GM19468 (cell line): ENCODE measurements around the gene JMJD1C.
"Not testable (repeated sequence)": the region's sequence is repeated elsewhere in the genome, so short reads cannot be mapped to it uniquely, and the experiment has no call there.

ENCODE experiments used
- ATAC-seq: cut with Tn5 transposase; IDR thresholded peaks from one replicate; pipeline ENCODE4 v1.9.1; 2021; ENCODE audit warnings: mild to moderate bottlenecking, moderate library complexity, moderate number of reproducible peaks; ENCODE audit not compliant: unreplicated experiment; ENCODE audit errors: extremely low read depth

The JMJD1C gene

GRCh38 chr10:63412304-63412703 lies 53.5 kb downstream of the JMJD1C start:
- no peak for ATAC-seq

- ATAC-seq: no peak
These were observed 55.1 kb downstream of the JMJD1C start for GRCh38 chr10:63410633-63411032.

DNA sequence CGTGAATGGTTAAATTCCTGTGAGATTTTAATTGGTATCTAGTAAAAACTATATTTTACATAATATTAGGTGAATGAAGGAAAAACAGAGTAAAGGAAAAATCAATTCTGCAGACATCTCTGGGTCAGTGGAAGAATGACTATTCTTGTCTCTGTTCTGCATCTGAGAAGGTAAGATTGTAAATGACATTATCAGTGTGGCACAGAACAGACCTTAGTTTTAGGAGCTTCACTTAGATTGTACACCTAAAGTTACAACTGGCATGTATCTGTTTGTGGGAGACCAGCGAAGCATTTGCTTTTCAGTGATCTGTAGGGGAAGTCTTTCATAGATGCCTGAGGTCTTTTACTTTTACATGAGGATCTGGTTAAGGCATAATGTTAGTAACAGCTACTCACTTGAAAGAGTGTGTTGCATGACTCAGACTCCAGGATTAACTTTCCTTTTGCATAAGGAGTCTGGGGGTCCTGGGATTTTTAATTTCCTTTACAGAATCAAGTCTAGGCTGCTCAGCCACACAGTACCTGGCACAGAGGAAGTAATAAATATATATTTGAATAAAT lies 56.2 kb downstream of the JMJD1C start:
- no peak for ATAC-seq

- no peak for ATAC-seq
These were observed 58.6 kb downstream of the JMJD1C start for GRCh38 chr10:63407136-63407662.

DNA sequence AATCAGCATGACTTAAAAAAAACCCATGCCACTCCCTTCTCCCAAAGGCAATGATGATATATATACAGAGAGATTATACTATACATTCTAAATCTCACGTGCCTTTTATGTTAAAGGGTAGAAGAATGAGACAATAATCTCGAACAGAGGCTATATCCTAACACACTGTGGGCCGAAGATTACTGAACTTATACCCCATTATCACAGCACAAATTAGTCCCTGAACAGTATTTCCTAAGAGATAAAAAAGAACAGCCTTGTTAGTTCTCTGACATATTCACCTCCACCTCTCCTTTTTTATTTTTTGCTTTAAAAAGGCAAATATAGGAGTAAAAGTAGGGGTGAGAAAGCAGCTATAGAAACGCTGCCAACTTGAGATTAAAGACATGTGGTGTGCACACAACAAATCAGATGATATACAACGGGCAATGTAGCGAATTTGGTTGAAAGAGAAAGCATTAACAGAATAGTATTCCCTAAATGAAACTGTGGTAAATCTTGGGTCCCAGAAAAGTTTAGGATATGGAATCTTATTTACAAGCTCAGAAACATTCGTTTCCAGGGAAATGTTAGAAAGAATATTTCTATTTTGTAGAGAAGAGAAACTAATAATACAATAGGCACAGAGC lies 69.5 kb downstream of the JMJD1C start:
- ATAC-seq: no peak

DNA sequence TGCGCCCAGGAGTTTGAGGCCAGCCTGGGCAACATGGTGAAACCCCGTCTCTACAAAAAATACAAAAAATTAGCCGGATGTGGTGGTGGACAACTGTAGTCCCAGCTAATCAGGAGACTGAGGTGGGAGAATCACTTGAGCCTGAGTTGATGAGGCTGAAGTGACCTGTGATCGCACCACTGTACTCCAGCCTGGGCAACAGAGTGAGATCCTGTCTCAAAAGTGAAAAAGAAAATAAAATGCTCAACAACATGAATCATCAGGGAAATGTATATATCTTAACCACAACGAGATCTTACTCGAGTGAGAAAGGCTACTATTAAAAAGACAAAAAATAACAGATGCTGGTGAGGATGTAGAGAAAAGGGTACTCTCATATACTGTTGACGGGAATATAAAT lies 72.7 kb downstream of the JMJD1C start:
- no peak for ATAC-seq

DNA sequence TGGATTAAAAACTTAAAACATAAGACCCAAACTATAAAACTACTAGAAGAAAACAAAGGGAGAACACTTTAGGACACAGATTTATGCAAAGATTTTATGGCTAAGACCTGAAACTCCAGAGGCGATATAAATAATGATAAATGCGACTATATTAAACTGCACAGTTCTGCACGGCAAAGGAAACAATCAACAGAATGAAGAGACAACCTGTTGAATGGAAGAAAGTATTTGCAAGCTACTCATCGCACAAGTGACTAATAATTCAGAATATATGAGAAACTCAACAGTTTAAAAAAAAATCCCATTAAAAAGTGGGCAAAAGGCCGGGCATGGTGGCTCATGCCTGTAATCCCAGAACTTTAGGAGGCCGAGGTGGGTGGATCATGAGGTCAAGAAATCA lies 73.6 kb downstream of the JMJD1C start:
- ATAC-seq: no peak

DNA sequence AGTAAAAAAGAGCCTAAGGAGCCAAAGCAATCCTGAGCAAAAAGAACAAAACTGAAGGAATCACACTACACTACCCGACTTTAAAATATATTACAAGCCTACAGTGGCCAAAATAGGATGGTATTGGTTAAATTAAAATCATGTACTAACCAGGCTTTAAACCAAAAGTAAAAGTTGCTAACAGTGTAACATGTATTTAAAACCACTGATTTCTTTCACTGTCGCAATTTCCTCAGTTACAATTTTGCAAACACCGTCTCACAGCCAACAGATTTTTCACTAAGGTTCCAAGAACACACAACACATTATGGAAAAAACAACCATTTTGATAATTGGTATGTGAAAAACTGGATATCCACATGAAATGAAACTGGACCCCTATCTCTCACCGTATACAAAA lies 74.0 kb downstream of the JMJD1C start:
- no peak for ATAC-seq

GRCh38 chr10:63390521-63390920 lies 75.3 kb downstream of the JMJD1C start:
- ATAC-seq: no peak

DNA sequence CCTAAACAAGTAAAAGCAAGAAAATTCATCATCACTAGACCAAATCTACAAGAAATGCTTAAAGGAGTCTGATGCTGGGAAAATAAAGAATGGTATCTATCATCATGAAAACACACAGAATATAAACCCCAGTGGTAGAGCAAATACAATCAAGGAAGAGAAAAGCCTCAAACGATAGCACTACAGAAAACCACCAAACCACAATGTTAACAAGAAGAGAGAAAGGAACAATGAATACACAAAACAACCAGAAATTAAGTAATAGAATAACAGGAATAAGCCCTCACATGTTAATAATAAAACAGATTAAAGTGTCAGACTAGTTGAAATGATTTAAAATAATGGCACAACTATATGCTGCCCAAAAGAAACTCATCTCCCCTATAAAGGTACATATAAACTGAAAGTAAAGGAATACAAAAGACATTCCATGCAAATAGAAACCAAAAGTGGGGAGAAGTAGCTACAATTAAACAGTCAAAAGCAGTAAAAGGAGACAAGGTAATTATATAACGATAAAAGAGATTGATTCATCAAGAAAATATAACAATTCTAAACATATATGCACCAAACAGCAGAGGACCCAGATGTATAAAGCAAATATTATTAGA lies 77.3 kb downstream of the JMJD1C start:
- ATAC-seq: no peak

DNA sequence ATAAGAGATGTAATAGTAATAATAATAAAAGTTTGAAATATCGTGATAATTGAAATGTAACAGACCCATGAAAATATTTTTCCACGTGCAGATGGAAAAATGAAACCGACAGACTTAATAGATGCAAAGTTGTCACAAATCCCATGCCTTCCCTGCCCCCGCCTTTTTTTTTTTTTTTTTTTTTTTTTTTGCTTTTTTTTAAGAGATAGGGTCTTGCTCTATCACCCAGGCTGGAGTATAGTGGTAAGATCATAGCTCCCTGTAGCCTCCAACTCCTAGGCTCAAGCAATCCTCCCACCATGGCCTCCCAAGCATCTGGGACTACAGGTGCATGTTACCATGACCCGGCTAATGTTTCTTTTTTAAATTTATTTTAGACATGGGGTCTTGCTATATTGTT lies 80.5 kb downstream of the JMJD1C start:
- ATAC-seq: no peak

GRCh38 chr10:63384675-63385074 lies 81.1 kb downstream of the JMJD1C start:
- ATAC-seq: no peak

- ATAC-seq: no peak
These were observed 81.8 kb downstream of the JMJD1C start for GRCh38 chr10:63384001-63384400.

GRCh38 chr10:63383141-63383540 lies 82.6 kb downstream of the JMJD1C start:
- ATAC-seq: no peak

- ATAC-seq: no peak
These were observed 83.7 kb downstream of the JMJD1C start for GRCh38 chr10:63382066-63382465.

DNA sequence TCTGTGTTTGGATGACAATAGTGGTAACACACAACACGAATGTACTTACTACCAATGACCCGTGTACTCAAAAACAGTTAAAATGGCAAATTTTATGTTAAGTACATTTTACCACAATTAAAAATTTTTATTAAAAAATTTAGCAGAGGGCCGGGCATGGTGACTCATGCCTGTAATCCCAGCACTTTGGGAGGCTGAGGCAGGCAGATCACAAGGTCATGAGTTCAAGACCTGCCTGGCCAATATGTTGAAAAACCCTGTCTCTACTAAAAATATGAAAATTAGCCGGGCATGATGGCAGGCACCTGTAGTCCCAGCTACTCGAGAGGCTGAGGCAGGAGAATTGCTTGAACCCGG lies 88.5 kb downstream of the JMJD1C start:
- not testable (repeated sequence) for ATAC-seq

- peak; percentile 91 for ATAC-seq
These were observed 89.0 kb downstream of the JMJD1C start for GRCh38 chr10:63376560-63377304.

DNA sequence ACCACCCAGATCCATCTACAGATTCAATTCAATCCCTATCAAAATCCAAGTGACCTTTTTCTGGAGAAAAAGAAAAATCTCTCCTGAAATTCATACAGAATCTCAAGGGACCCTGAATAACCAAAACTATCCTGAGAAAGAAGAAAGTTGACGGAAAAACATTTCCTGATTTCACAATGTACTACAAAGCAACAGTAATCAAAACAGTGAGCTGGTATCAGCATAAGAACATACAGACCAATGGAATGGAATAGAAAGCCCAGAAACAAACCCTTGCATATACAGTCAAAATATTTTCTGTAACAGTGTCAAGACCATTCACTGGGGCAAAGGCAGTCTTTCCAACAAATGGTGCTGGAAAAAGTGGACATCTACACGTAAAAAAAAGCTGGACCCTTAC lies 89.9 kb downstream of the JMJD1C start:
- ATAC-seq: no peak

GRCh38 chr10:63375458-63375857 lies 90.3 kb downstream of the JMJD1C start:
- ATAC-seq: no peak

- ATAC-seq: no peak
These were observed 90.8 kb downstream of the JMJD1C start for GRCh38 chr10:63374991-63375390.

DNA sequence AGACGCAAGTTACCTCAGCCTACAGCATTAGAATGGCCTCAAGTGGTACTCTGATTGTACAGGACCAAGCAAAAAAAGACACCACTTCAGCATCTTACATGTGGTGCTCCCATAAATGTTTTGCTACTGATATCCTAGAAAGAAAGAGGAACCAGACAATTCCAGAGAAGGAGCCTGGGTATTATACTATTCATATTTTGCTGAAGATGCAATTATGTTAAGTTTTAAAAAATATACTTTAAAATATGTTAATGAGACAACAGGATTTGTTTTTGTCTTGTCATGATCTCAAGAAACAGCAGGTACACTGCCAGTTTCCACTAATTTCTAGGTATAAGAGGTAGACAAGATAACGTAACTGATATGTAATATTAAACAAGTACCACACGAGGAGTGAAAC lies 92.6 kb downstream of the JMJD1C start:
- ATAC-seq: no peak
